Stimulated activated CD4-positive, alpha-beta T cell treated with anti-CD3 and anti-CD28 coated beads, Interleukin-2, amount 100 ng/mL, for 48 hours (primary cell): Measurements from ENCODE around the gene IL36RN.
"Not testable (repeated sequence)": the region's sequence is repeated elsewhere in the genome, so short reads cannot be mapped to it uniquely, and the experiment has no call there.

ENCODE experiments used
- DNase-seq, 2 donors: peaks; one replicate each; pipeline ENCODE4 v3.0.0-alpha.2; 2020

Gene IL36RN

DNA sequence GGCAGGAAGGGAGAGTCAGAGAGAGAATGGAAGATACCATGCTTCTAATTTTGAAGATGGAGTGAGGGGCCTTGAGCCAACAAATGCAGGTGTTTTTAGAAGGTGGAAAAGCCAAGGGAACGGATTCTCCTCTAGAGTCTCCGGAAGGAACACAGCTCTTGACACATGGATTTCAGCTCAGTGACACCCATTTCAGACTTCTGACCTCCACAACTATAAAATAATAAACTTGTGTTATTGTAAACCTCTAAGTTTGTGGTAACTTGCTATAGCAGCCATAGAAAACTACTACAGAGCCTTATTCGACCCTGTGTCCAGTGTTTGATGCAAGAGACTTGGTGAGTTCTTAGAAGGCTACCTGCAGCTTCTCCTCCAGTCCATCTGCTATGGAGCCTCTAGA is 16.6 kb downstream of the IL36RN start:
- DNase-seq = no peak

GRCh38 chr2:113076954-113077669 is 18.1 kb downstream of the IL36RN start:
- DNase-seq = no peak

DNA sequence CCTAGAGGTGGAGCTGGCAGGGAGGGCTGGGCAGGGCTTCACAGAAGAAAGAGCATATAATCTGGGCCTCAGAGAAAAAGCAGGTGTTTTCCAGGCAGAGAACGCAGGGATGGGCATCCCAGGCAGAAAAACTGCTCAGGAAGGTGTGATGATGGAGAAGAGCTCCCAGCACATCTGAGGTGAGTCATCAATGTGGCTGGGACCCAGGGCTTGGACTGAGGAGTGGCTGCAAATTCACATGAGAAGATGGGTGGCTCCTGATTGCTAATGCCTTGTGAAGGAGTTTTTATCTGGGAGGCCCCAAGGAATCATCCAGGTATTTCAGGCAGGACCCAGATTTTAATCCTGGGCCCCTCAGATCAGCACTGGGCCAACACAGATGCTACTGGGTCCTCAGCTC is 18.9 kb downstream of the IL36RN start:
- no peak for DNase-seq

DNA sequence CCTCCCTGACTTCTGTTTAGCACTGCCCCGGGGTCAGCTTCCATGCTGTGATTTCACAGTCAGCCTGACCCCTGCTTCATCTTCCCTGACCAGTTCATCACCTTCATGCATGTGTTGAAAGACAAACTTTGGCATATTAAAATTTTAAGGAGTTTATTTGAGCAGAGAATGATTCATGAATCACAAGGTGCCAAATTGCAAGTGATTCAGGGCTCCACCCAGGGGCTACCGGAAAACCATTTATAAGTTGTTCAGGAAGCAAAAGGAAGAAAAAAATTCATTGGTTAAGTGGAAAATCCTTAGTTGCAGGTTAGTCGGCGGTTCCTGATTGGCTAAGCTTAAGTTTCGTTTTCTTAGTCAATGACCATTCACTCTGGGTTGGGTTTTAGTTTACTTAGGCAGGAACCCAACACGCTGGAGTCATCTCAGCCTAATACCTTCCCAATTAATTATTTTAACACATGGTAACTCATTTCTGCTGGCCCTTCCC is 19.4 kb downstream of the IL36RN start:
- DNase-seq = no peak

- DNase-seq = no peak
Observed at GRCh38 chr2:113079131-113079530, 20.1 kb downstream of the IL36RN start.

DNA sequence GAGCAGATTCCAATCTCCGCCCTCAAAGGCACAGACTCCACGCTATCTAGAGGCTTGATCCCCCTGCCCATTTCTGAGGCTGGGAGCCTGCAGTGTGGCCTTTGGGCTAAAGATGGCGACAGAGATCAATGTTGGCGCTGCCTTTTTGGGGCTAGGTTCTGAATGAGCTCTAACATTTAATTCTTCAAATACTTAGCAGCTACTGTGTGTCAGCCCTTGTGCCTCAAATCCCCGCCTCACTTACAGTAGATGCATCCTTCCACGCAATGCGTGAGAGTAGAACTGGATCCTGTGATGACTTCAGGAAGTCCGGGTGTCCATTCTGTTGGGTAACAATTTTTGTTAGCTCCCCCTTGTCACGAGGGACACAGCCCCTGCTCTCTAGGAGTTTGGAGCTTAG is 21.1 kb downstream of the IL36RN start:
- peak; percentile 60 to 61 for DNase-seq

- DNase-seq = no peak
Observed at GRCh38 chr2:113081488-113082210, 22.7 kb downstream of the IL36RN start.

DNA sequence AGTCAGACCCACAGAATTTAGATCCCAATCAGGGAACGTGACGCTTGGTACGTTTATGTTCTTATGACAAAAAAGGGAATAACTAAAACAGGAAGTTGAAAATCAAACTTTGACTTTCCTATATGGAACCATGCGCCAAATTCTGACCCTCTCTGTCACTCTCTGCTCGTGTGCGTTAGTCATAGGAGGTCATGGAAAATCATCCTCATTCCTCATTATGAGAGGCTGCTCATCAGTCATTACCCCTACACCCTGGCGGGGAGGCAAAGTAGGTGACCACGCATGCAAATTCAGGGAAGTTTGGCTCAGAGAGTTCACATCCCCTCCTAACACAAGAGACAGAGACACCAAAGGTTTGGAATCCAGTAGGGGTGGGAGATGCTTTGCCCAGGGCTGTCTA is 24.3 kb downstream of the IL36RN start:
- DNase-seq = no peak

DNA sequence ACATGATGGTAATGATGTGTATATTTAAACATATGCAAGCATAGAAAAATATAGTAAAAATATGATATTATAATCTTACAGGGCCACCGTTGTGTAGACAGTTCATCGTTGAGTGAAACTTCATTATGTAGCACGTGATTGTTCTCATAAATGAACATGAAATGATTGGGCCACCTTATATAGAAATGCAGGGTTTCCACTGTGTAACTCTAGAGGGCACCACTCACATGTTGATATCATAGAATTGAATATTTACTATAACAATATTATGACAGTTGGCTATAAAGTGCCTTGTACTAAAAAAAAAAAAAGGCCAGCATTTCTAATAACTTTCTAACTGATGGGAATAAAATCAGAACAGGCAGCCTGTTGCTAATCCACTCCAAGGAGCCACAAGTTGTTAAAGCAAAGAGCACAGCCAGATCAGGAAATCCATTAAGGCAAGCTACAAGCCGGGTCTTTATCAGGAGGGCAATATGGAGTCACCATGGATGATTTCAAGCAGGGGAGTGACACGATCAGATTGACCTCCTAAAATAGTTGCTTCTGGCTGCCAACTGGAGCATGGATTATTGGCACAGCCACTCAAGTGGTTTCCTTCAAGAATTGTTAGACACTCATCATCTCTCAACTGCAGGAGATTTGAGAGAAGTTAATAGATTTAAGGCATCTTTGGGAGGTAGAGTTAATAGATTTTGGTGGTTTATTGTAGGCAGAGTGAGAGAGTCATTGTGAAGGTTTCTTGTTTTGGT is 25.4 kb downstream of the IL36RN start:
- DNase-seq = no peak

DNA sequence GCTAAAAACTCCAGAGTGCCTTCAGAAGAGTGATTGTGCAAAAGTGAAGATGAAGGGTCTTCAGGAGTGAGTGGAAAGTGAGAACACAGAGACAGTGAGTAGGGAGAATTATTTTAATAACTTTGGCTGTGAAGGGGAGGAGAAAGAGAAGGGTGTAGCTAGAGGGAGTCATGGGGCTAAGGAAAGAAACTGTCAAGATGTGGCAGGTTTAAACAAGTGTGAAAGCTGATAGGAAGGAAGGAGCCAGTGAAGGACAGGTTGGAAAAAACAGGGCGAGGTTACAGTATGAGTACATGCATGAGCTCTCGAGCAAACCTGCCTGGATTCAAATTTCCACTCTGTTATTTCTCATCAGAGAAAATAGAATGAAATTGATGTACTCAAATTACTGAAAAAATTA is 26.5 kb downstream of the IL36RN start:
- DNase-seq = no peak

- no peak for DNase-seq
Observed at GRCh38 chr2:113088213-113088992, 29.4 kb downstream of the IL36RN start.

- no peak for DNase-seq
Observed at GRCh38 chr2:113089916-113090315, 30.9 kb downstream of the IL36RN start.

- no peak for DNase-seq
Observed at GRCh38 chr2:113091231-113091896, 32.4 kb downstream of the IL36RN start.

DNA sequence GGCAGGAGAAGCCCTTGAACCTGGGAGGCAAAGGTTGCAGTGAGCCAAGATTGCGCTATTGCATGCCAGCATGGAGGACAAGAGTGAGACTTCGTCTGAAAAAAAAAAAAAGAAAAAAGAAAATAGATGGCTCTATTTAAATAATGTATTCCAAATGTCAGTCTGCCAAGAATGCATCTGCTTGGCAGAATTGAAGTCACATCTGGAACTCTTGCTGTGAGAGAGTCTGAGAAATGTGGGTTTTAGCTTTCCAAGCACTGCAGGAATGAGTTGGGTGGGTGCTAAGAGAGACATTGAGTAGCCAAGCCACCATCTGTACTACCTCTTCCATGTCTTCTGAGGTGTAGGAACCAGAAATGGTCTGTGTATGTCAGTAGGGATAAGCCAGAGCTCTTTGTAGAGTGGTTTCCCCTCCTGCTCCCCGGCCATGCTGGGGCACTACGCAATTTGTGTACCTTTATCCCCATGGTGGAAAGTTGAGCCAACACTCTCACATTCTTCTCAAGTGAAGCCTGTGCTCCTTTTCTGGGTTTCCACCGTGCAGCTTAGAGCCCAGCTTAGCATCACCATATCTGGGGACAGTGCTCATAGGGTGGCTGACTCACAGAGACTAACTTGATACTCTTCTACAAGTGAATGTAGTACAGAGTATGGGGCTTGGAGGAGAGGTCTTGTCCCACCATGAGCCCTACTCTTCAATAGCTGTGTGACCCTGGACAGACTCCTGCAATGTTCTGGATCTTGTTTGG is 34.0 kb downstream of the IL36RN start:
- no peak for DNase-seq

DNA sequence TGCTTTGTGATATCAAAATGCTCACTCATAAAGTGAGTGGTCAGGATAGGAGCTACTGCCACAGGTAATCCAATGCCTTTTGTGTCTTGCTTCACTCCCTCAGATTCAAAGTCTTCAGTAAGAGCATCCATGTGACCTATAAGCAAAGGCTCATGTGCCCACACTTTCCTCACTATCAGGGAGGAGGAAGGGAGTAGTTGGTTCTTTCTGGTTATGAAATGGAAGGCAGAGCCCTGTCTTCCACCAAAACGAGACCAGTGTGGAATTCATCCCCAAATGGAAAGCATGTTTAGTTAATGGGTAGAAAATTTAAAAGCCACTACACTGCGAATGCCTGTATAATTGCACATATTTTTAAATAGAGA is 34.6 kb downstream of the IL36RN start:
- no peak for DNase-seq

- DNase-seq = not testable (repeated sequence)
Observed at GRCh38 chr2:113096306-113096705, 37.3 kb downstream of the IL36RN start.

- DNase-seq = not testable (repeated sequence)
Observed at GRCh38 chr2:113096842-113097618, 38.0 kb downstream of the IL36RN start.

- DNase-seq = no peak
Observed at GRCh38 chr2:113098041-113098440, 39.0 kb downstream of the IL36RN start.

GRCh38 chr2:113098532-113098931 is 39.5 kb downstream of the IL36RN start:
- DNase-seq = no peak

GRCh38 chr2:113102133-113102532 is 43.1 kb downstream of the IL36RN start:
- no peak for DNase-seq

- no peak for DNase-seq
Observed at GRCh38 chr2:113103277-113103676, 44.3 kb downstream of the IL36RN start.
